H1 (cell line): ENCODE measurements around the gene SLC22A6. TPM values are rescaled to one million over a fixed set of nuclear protein-coding genes. Genes with fewer than 3 reads are reported as not detected.

Experiments used
- CBX5 ChIP-seq: fragments of 300-800, 300-1000 bp; sonication (generic); IDR thresholded peaks from 2 replicates; pipeline ENCODE4 v1.7.1; 2016; ENCODE audit warnings: antibody characterized with exemption, low read length, low read depth
- CREB1 ChIP-seq: IDR thresholded peaks from 2 replicates; pipeline ENCODE4 v1.6.1; 2012; ENCODE audit warnings: inconsistent platforms
- CTBP2 ChIP-seq: IDR thresholded peaks from 2 replicates; pipeline ENCODE4 v1.7.0; 2011; ENCODE audit warnings: borderline replicate concordance, mild to moderate bottlenecking, moderate library complexity, mixed read lengths, low read length; ENCODE audit not compliant: insufficient read depth, insufficient read length
- EGR1 ChIP-seq: IDR thresholded peaks from 2 replicates; pipeline ENCODE4 v1.6.1; 2011; ENCODE audit warnings: low read depth, low read length, borderline replicate concordance
- FOSL1 ChIP-seq: IDR thresholded peaks from 2 replicates; pipeline ENCODE4 v1.6.1; 2011; ENCODE audit warnings: mild to moderate bottlenecking, low read depth, low read length, moderate library complexity; ENCODE audit not compliant: insufficient read depth
- PHF8 ChIP-seq: fragments of 200-600 bp; sonication (generic); conservative IDR thresholded peaks from 2 replicates; pipeline ENCODE4 v1.7.1; 2012; ENCODE audit warnings: low read depth, mild to moderate bottlenecking, inconsistent platforms, low read length, moderate library complexity
- RFX5 ChIP-seq: IDR thresholded peaks from 2 replicates; pipeline ENCODE4 v1.6.1; 2011; ENCODE audit warnings: low read depth, low read length, improper control_type of control experiment, borderline replicate concordance
- SAP30 ChIP-seq: fragments of 300-600 bp; sonication (generic); IDR thresholded peaks from 2 replicates; pipeline ENCODE4 v1.7.1; 2012; ENCODE audit warnings: low read length, moderate library complexity, mild to moderate bottlenecking, inconsistent platforms; ENCODE audit not compliant: insufficient read depth, insufficient replicate concordance
- SP1 ChIP-seq: IDR thresholded peaks from 2 replicates; pipeline ENCODE4 v1.6.1; 2011; ENCODE audit warnings: low read depth, low read length
- polyA plus RNA-seq, 7 experiments: library from polyadenylated mRNA; depleted of rRNA in 3 of 7; stranded (reverse) in 5 of 7; unstranded in 2 of 7; fragments of >200 nt in 5 of 7; fragments of 200-250 nt in 2 of 7; gene quantifications; 1 replicate in 5 of 7; 2 replicates in 1 of 7; 4 replicates in 1 of 7; pipeline versions ENCODE4 v1.2.1 to v1.2.3, GENCODE V29; 2011 to 2013; ENCODE audit warnings: missing spikeins in 2 of 7, mixed read lengths in 2 of 7
- total RNA-seq: library from RNA; stranded (reverse); fragmentation: NEBNext Ultra II Directional; extraction: Animal tissue kit (Norgen Biotek cat#: 25700); gene quantifications from 2 replicates; pipeline ENCODE4 v1.2.1, GENCODE V29; 2021
- TF ChIP-seq, protein P1 (sequence below): fragments of 300-600 bp; sonication (generic); IDR thresholded peaks from 2 replicates; pipeline ENCODE4 v1.7.1; 2012; ENCODE audit warnings: low read length, moderate library complexity, mild to moderate bottlenecking, inconsistent platforms; ENCODE audit not compliant: insufficient replicate concordance

The SLC22A6 gene
- total and polyA plus RNA-seq, 2 of the 8 experiments (the other 6 are each of a cell fraction or from before 2014, with no cell fraction given), result not detected

- TF ChIP-seq, protein P1, sequence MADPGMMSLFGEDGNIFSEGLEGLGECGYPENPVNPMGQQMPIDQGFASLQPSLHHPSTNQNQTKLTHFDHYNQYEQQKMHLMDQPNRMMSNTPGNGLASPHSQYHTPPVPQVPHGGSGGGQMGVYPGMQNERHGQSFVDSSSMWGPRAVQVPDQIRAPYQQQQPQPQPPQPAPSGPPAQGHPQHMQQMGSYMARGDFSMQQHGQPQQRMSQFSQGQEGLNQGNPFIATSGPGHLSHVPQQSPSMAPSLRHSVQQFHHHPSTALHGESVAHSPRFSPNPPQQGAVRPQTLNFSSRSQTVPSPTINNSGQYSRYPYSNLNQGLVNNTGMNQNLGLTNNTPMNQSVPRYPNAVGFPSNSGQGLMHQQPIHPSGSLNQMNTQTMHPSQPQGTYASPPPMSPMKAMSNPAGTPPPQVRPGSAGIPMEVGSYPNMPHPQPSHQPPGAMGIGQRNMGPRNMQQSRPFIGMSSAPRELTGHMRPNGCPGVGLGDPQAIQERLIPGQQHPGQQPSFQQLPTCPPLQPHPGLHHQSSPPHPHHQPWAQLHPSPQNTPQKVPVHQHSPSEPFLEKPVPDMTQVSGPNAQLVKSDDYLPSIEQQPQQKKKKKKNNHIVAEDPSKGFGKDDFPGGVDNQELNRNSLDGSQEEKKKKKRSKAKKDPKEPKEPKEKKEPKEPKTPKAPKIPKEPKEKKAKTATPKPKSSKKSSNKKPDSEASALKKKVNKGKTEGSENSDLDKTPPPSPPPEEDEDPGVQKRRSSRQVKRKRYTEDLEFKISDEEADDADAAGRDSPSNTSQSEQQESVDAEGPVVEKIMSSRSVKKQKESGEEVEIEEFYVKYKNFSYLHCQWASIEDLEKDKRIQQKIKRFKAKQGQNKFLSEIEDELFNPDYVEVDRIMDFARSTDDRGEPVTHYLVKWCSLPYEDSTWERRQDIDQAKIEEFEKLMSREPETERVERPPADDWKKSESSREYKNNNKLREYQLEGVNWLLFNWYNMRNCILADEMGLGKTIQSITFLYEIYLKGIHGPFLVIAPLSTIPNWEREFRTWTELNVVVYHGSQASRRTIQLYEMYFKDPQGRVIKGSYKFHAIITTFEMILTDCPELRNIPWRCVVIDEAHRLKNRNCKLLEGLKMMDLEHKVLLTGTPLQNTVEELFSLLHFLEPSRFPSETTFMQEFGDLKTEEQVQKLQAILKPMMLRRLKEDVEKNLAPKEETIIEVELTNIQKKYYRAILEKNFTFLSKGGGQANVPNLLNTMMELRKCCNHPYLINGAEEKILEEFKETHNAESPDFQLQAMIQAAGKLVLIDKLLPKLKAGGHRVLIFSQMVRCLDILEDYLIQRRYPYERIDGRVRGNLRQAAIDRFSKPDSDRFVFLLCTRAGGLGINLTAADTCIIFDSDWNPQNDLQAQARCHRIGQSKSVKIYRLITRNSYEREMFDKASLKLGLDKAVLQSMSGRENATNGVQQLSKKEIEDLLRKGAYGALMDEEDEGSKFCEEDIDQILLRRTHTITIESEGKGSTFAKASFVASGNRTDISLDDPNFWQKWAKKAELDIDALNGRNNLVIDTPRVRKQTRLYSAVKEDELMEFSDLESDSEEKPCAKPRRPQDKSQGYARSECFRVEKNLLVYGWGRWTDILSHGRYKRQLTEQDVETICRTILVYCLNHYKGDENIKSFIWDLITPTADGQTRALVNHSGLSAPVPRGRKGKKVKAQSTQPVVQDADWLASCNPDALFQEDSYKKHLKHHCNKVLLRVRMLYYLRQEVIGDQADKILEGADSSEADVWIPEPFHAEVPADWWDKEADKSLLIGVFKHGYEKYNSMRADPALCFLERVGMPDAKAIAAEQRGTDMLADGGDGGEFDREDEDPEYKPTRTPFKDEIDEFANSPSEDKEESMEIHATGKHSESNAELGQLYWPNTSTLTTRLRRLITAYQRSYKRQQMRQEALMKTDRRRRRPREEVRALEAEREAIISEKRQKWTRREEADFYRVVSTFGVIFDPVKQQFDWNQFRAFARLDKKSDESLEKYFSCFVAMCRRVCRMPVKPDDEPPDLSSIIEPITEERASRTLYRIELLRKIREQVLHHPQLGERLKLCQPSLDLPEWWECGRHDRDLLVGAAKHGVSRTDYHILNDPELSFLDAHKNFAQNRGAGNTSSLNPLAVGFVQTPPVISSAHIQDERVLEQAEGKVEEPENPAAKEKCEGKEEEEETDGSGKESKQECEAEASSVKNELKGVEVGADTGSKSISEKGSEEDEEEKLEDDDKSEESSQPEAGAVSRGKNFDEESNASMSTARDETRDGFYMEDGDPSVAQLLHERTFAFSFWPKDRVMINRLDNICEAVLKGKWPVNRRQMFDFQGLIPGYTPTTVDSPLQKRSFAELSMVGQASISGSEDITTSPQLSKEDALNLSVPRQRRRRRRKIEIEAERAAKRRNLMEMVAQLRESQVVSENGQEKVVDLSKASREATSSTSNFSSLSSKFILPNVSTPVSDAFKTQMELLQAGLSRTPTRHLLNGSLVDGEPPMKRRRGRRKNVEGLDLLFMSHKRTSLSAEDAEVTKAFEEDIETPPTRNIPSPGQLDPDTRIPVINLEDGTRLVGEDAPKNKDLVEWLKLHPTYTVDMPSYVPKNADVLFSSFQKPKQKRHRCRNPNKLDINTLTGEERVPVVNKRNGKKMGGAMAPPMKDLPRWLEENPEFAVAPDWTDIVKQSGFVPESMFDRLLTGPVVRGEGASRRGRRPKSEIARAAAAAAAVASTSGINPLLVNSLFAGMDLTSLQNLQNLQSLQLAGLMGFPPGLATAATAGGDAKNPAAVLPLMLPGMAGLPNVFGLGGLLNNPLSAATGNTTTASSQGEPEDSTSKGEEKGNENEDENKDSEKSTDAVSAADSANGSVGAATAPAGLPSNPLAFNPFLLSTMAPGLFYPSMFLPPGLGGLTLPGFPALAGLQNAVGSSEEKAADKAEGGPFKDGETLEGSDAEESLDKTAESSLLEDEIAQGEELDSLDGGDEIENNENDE, result no peak
- no peak for TF ChIP-seq CREB1
- TF ChIP-seq SAP30, result no peak
- TF ChIP-seq SP1, result no peak
- no peak for TF ChIP-seq EGR1
- no peak for TF ChIP-seq RFX5
- TF ChIP-seq PHF8, result no peak
- no peak for TF ChIP-seq CBX5
- no peak for TF ChIP-seq FOSL1
- no peak for TF ChIP-seq CTBP2
Measured at GRCh38 chr11:62974848-62975522, 9.8 kb downstream of the SLC22A6 start (continued).
